GM23248 (cell line): ENCODE measurements around the gene MED12.

Source experiments
- EZH2 ChIP-seq: fragments of 200-600 bp; sonication (generic); IDR thresholded peaks from 2 replicates; pipeline ENCODE4 v1.6.1; 2018; ENCODE audit warnings: antibody characterized with exemption, mild to moderate bottlenecking; ENCODE audit not compliant: insufficient read depth, poor library complexity, severe bottlenecking
- EZH2phosphoT487 ChIP-seq: fragments of 200-600 bp; sonication (generic); IDR thresholded peaks from 2 replicates; pipeline ENCODE4 v1.6.1; 2018; ENCODE audit warnings: antibody characterized with exemption, moderate library complexity, mild to moderate bottlenecking, low read depth; ENCODE audit not compliant: insufficient read depth

DNA sequence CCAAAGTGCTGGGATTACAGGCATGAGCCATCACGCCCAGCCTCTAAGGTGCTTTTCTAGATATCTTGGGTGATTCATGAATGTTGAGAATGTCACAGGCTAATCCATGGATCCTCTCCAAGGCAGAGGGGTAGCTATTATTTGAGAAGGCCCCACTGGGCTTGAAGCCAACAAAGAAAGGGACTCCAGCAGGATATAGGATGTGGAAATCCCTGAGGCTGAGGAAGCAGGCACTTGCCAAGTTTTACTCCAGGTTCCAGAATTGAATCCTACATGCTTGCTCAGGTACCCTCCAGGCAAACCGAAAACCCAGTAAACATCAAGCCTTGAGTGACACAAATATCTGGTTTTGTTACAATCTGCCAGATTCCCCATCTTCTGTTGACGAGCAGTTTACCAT lies 42.1 kb downstream of the MED12 start:
- TF ChIP-seq EZH2 (no peak), EZH2phosphoT487 (no peak)
